ENCODE data around the gene ITPRID1.

DNA sequence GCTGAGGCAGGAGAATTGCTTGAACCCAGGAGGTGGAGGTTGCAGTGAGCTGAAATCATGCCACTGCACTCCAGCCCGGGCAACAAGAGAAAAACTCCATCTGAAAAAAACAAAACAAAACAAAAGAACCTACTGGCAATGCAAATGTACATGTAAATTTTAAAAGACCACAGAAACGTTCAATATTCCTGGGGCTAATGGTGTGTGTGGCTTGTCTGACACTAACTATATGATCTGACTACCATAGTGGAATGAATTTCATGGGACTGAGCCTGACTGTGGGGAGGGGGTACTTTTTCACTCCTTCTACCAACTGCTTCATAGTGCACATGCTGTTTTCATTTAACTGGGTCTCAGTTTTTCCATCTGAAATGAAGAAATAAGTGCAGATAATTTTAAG lies 69.6 kb downstream of the ITPRID1 start:
- TF ChIP-seq, protein P1, sequence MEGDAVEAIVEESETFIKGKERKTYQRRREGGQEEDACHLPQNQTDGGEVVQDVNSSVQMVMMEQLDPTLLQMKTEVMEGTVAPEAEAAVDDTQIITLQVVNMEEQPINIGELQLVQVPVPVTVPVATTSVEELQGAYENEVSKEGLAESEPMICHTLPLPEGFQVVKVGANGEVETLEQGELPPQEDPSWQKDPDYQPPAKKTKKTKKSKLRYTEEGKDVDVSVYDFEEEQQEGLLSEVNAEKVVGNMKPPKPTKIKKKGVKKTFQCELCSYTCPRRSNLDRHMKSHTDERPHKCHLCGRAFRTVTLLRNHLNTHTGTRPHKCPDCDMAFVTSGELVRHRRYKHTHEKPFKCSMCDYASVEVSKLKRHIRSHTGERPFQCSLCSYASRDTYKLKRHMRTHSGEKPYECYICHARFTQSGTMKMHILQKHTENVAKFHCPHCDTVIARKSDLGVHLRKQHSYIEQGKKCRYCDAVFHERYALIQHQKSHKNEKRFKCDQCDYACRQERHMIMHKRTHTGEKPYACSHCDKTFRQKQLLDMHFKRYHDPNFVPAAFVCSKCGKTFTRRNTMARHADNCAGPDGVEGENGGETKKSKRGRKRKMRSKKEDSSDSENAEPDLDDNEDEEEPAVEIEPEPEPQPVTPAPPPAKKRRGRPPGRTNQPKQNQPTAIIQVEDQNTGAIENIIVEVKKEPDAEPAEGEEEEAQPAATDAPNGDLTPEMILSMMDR (IDR thresholded peaks at IDR 0.05 in 4 of 5, conservative IDR thresholded peaks at IDR 0.05 in 1 of 5): no peak
- TF ChIP-seq POLR2A (IDR thresholded peaks at IDR 0.05): no peak

All from gastrocnemius medialis (tissue), 4 donors.